GM19463 (cell line): ENCODE data around the gene TMEM120B.
"Not testable (repeated sequence)": the region's sequence is repeated elsewhere in the genome, so short reads cannot be mapped to it uniquely, and the experiment has no call there.

Source experiments
- ATAC-seq: cut with Tn5 transposase; IDR thresholded peaks from one replicate; pipeline ENCODE4 v1.9.1; 2021; ENCODE audit warnings: mild to moderate bottlenecking, moderate library complexity; ENCODE audit not compliant: unreplicated experiment

The TMEM120B gene

DNA sequence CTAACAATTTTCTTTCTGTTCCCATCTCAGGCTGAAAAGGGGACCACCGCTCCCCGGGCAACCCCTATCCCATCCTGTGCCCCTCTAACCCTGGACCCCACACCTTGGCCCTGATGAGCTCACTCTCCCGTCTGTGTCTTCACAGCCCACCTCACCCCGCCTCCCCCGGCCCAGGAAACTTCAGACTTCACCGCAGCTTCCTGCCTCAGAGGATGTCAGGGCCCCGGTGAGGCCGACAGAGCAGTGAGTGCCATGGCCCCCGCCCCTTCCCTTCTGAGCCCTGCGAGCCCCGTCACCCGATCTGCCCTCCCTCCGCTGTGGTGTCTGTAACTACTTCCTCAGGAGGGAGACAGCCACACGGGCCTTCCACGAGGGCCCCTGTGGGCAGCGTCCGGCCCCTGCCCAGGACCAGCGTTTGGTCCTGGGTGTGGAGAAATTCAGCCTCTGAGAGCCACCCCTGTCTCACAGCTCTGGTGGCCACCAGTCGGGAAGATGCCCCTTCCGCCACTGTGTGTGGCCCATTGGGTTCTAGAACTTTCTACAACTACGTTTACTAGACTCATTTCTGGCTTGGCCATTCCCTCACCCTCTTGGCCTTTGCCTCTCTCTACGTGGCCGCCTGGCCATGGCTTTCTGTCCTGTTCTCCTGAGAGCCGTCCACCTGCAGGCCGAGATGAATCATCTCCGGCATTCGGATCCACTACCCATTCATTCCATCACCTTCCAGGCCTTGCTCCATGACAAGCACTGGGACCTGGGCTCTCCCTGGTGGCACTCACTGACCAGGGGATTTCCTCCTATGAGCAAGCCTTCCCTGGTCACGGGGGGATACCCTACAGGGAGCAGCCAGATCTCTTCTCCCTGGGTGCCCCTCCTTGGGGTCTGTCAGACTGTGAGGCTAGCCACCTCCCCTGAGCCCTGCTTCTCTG lies 77.5 kb downstream of the TMEM120B start:
- ATAC-seq: peak; percentile 45

DNA sequence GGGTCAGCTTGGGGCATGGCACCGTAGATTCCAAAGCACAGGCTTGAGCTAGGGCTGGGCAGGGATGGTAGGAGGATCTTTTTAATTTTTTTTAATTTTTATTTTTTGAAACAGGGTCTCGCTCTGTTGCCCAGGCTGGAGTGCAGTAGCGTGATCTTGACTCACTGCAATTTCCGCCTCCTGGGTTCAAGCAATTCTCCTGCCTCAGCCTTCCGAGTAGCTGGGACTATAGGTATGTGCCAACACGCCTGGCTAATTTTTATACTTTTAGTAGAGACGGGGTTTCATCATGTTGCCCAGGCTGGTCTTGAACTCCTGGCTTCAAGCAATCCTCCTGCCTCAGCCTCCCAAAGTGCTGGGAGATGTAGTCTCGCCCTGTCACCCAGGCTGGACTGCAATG lies 78.2 kb downstream of the TMEM120B start:
- not testable (repeated sequence) for ATAC-seq

DNA sequence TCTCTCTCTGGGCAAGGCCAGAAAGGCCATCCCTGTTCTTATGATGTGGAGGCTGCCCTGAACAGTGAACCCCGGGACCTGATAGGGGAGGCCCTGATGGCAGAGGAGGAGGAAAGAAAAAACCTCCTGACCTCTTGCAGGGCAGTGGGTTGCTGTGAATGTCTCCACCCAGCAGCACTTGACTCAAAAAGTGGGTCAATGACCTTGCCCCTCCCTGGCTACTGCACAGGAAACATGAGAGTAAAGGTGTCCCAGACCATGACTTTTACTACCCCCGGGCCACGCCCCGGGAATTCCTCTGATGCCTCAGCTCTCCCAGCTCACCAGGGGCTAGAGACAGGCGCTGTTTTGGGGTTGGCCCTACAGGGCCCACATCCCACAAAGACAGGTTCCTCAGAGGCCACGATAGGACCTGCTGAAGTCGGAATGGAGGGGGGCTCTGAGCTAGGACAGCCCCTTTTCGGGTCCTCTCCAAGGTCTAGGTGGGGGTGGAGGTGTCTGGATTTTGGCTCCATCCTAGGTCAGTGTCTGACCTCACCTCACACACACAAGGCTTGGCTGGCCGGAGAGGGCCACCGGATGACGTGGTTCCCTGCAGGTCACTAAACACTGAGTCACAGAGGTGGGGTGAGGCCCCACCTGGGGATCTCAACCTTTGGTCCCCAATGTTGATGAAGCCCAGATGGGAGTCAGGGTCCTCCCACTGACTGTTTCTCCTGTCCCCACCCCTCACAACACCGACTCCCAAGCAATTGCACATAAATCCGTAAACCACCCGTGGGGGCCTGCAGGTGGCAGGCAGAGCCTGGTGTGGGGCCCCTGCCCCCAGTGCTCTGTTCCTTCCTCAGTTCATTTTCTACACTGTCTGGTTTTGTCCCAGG lies 79.4 kb downstream of the TMEM120B start:
- no peak for ATAC-seq

GRCh38 chr12:121792607-121793439 lies 80.3 kb downstream of the TMEM120B start:
- no peak for ATAC-seq

DNA sequence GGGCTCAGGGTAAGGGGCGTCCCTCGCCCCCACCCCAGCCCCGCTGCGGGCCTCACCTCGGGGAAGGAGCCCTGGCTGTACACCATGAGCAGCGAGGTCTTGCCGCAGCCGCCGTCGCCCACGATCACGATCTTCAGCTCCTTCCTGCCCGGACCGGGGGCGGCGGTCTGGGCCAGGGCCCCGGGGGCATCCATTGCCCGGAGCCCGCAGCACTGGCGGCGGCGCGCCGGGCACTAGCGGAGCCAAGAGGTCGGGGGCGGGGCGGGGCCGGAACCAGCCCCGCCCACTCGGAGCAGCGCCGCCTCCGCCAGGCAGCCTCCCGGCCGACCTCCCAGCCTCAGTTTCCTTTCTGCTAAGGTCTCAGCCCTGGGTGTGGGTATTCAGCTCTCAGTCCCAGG lies 80.9 kb downstream of the TMEM120B start, which contains the start of gene RHOF:
TSS of gene RHOF (minus strand) at position 249 of the 398 bp plus-strand sequence. CDS start at position 194, 55 bp downstream.
- ATAC-seq: peak; percentile 23

DNA sequence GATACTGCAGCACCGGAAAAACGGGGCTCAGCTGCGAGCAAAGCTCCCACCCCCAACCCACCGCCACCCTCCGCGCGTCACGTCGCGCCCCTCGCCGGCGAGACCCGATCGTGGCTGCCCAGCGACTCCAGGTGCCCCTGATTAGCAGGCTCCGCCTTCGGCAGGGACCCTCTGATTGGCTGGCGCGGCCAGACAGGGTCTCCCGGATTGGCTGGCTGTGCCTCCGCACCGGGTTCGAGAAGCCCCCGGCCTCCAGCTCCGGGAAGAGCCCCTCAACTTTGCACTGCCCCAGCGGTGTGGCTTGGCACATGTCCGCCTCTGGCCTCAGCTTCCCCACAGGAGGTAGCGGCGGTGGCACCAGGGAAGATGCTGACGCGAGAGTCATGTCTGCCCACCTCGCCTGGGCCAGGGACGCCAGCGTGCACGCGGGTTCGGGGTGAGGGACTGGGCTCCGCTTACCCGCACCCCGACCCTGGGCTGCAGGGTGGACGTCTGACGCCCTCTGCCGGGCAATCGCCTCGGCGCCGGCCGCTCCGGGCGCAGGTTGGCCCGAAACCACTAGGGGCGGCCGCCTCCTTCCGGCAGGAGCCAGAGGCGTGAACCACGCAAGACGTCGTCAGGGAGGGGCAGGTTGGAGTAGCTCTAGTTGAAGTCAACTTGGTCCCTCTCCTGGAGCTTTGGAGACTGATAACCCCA lies 81.4 kb downstream of the TMEM120B start:
- peak; percentile 53 for ATAC-seq

GRCh38 chr12:121794534-121795033 lies 82.0 kb downstream of the TMEM120B start:
- ATAC-seq: no peak

DNA sequence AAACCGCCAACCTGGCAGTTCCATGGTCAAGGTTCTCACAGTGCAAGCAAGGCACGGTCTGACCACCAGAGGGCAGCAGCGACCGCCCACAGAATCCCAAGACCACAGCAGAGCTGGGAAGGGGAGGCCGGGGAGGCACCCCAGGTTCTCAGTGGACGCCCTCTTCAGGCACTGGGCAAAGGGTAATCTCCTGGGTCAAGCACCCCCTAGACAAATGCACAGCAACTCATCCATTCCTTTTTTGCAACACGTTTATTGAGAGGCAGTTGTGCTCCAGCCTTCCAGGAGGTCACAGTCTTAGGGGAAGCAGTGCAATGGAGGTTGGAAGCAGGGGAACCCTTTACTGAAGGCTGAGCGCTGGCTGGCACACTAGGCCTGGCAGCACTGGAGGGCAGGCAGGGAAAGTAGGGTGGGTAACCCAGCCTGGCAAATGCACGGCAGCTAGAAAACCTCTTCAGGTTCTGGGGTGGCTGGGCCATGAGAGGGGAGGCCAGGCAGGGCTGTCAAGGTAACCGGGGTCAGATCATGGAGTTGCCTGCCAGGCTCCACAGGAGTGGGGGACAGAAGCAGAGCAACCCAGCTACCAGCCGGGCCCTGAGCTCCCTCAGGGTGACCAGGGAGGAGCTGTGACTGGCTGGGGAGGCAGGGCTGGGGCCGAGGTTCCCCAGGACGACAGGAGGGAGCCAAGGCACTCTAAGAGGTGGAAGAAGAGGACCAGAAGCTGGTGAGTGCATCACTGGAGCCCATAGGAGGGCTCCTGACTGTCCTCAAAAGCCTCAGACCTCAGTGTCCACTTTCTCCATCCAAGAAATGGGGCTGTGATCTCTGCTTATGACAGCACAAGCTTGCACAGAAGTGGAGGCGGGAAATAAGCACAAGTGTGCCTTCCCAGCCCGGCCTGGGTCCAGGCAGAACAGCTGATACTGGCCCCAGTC lies 82.7 kb downstream of the TMEM120B start:
- peak; percentile 14 for ATAC-seq

DNA sequence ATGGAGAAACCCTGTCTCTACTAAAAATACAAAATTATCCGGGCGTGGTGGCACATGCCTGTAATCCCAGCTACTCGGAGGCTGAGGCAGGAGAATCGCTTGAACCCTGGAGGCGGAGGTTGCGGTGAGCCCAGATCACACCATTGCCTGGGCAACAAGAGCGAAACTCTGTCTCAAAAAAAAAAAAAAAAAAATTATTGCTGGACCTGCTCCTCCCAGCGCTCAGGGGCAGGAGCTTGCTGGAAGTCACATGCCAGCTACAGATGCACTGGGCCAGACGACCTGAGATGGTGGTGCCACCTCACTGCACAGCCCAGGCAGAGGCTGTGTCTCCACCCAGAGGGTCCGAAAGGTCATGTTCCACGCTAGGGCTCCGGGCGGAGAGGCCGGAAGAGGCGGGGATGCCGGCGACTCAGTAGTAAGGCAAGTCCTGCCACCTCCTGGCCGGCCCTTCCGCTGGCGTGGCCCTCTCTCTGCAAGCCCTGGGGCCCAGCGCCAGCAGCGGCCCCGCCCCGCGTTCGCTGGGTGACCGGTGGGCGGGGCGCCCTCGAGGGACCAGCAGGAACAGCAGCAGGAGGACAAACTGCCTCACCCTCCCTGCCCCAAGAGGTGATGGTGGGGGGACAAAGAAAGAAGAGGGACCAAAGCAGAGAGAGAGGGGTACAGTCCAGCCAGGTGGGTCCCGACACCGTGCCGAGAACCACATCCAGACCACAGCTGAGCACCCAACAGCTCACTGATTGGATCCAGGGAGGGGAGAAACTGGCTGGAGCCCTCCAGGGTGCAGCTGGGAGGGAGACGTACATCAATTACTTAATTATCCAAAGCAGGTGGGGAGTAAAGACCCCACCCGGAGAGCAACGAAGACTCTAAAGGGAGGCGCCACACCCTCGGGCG lies 84.6 kb downstream of the TMEM120B start:
- no peak for ATAC-seq

DNA sequence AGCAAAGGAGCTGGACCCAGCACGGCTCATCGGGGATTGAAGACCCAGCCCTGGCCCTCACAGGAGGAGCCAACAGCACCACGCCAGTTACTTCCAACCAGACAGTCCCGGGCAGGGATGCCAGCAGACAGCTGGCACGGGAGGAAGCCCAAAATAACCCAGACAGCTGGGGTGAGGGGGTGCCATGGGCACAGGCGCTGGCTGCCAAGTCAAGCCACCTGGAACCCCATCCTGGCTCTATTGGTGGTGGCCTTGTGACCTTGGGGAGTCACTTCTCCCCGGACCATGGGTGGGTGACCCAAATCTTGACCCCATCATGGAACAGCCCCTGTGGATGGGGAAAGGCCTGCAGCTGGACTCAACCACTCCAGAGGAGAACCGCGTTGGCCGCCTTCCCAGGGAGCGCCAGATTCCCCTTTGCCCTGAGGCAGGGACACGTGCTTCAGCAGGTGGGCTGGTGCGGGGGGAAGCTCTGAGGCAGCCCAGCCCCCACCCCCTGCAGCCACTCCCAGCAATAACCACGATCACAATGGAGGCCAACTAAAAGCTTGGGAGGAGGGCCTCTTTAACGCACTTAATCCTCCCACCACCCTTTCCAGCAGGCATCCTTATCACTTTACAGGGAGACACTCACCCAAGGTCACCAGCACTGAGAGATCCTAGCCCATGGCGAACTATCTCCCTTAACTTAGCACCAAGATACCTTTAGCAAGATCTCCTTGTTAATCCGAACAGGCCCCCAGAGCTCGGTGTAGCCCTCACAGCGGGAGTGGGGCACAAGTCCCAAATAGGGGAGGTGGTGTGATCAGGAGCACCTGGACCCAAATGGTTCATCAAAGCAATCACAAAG lies 85.6 kb downstream of the TMEM120B start:
- ATAC-seq: no peak

- no peak for ATAC-seq
Measured at GRCh38 chr12:121798787-121799155, 86.2 kb downstream of the TMEM120B start.

DNA sequence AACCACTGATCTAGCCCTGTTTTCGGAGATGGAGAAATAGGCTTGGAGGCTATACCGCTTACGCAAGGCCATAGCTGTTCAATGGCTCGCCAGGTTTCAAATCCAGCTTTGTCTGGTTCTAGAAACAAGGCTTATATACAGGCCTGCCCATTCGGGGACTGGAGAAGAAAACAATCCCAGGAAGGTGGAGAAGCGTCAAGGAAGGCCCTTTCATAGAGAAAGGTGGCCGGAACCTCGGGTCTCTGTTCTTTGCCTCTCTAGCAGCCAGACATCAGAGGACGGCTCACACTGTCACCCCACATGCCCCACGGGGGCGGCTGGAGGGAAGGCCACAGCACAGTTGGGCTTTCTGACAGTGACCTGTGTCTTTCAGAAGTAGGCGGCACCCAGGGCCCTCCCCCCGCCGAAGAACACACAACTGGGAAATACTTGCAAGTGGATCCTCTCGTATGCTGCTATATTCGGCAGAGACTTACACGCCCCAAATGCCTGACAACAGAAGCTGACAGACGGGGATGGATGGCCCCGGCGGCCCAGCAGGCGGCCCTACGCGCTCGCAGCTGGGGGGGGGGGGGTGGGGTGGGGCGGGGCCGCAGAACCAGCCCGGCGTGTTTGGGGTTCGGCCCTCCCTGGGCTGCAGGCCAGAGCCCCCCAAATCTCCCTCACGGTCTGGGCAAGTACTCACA lies 86.7 kb downstream of the TMEM120B start:
- no peak for ATAC-seq

DNA sequence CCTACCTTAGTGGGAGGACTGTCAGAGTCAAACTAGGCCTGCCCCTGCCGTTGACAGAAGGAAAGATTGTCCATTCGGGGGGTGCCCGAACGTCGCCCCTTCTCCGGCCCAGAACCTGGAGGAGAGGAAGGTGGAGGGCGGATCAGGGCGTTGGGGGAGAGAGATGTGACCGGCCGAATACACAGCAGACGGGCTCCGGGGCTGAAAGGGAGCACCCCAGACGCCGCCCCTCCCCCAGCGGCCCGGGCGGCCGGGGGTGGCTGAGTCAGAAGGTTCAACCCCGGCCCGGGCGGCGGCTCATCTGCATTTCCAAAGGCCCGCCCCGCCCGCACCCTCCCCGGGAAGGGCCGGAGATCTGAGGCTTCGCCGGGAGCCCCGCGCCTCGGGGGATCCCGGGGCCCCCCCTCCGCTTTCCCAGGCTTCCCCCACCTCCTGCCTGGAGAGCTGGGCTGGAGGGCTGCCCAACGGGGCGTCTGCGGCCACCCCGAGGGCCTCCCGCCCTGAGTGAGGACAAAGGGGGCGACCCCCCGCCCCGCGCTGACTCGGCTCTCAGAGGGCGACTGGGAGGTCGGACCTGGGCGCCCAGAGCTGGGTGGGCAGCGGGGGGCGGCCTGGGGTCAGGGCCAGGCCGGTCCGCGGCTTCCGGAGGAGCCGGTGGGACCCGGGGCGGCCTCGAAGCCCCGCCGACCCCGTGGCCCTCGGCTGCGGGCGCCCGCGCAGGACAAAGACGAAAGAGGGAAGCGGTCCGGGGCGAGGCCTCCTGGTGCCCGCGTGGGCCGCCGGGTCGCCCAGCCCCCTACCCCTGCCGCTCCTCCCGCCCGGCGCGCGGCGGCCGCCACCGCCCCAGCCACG lies 87.5 kb downstream of the TMEM120B start:
- ATAC-seq: peak; percentile 37

GRCh38 chr12:121800694-121801594 lies 88.4 kb downstream of the TMEM120B start:
- peak; percentile 1 for ATAC-seq
